Lung (tissue), 12 donors: ENCODE results near the gene FOXD2. TPM values are rescaled to one million over a fixed set of nuclear protein-coding genes. Genes with fewer than 3 reads are reported as not detected.

ENCODE experiments used
- ATAC-seq: fragments of 200-7000 bp; cut with Tn5 transposase; one replicate; pipeline ENCODE4 v1.9.1; 2020; ENCODE audit warnings: moderate number of reproducible peaks; ENCODE audit not compliant: insufficient read depth, low FRiP score
- DNase-seq, 3 donors: peaks; one replicate each; pipeline ENCODE4 v3.0.0-alpha.2; 2013 to 2017
- H3K27ac ChIP-seq, 2 donors: one replicate each; pipeline ENCODE4 v1.5.1; 2013; ENCODE audit warnings: mild to moderate bottlenecking in 2 of 2, moderate library complexity in 2 of 2, control low read depth in 1 of 2, inconsistent platforms in 1 of 2, low read depth in 1 of 2, low read length in 1 of 2
- H3K27me3 ChIP-seq, 3 donors: one replicate each; pipeline ENCODE4 v1.5.1; 2013; ENCODE audit warnings: low read length in 2 of 3; ENCODE audit not compliant: control insufficient read depth in 3 of 3, insufficient read depth in 3 of 3
- H3K36me3 ChIP-seq, 4 donors: one replicate each; pipeline ENCODE4 v1.5.1; 2013; ENCODE audit warnings: low read length in 4 of 4, mild to moderate bottlenecking in 1 of 4, moderate library complexity in 1 of 4; ENCODE audit not compliant: control insufficient read depth in 4 of 4, insufficient read depth in 4 of 4
- H3K4me1 ChIP-seq, 5 donors: one replicate each; pipeline ENCODE4 v1.5.1; 2013; ENCODE audit warnings: low read length in 5 of 5, mild to moderate bottlenecking in 2 of 5, moderate library complexity in 1 of 5; ENCODE audit not compliant: control insufficient read depth in 5 of 5, insufficient read depth in 5 of 5
- H3K4me3 ChIP-seq: one replicate; pipeline ENCODE4 v1.5.1; 2013; ENCODE audit warnings: mild to moderate bottlenecking, control low read depth, moderate library complexity
- H3K9ac ChIP-seq, 2 donors: one replicate each; pipeline ENCODE4 v1.5.1; 2013; ENCODE audit warnings: low read length in 2 of 2, control low read depth in 1 of 2; ENCODE audit not compliant: insufficient read depth in 1 of 2
- H3K9me3 ChIP-seq, 4 donors: one replicate each; pipeline ENCODE4 v1.5.1; 2013; ENCODE audit warnings: low read length in 3 of 4, mild to moderate bottlenecking in 1 of 4, moderate library complexity in 1 of 4; ENCODE audit not compliant: control insufficient read depth in 4 of 4, insufficient read depth in 3 of 4
- CTCF ChIP-seq: IDR thresholded peaks from 2 replicates; pipeline ENCODE4 v1.5.1; 2012; ENCODE audit warnings: mild to moderate bottlenecking; ENCODE audit errors: control extremely low read depth, extremely low read depth
- WGBS, 2 donors: extraction: QIAGEN DNeasy Blood & Tissue Kit; methylation state at CpG; one replicate each; pipeline ENCODE4 v1.1.7; 2013; 5-methylcytosine and 5-hydroxymethylcytosine counted together
- polyA plus RNA-seq, 2 donors: library from polyadenylated mRNA; stranded (reverse); fragments of 200-250 nt; gene quantifications; one replicate each; pipeline ENCODE4 v1.2.1, GENCODE V29; 2013
- total RNA-seq, 2 donors: library from RNA; depleted of rRNA in 1 of 2; stranded (reverse); fragments of >200 nt in 1 of 2; gene quantifications; one replicate each; pipeline ENCODE4 v1.2.1, GENCODE V29; 2014 to 2021
- donor health status: control.
- donor health status: control.
- donor health status: Bipolar disorder and iron deficiency.
- donor health status: healthy.
- donor health status: DM: yes; HTN: yes; CAD: no.

Gene FOXD2
- total and polyA plus RNA-seq, 4 donors: 0.09 to 1.1 (median 0.14) TPM

DNA sequence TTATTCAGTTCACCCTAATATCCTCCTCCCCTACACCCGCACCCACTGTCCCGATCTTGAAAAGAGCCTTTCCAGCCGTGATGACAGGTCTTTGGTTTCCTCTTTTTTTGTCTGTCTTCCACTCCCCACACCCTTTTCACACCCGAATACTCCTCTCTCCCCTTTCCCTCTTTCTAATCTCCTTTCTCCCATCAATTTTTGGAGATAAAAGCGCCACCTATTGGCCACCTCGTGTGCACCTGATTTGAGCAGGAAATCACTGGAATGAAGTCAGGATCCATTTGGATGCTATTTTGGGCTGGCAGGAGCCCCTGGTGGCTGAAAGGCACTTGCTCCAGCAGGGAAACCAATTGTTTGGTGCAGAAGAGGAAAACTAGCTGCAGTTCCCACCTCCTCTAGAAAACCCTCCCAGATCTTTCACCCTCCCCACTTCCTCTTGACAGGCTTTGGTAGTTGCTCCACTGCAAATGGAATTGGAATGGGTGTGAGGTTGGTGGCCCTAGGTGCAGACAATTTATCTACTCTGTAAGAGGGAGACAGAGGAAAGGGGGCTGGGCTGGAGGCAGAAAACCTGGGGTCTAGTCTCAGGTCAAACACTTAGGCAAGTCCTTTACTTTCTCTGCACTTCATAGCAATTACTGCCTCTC, 13.4 kb upstream of the FOXD2 start:
- no peak overlapping the region for H3K4me3 ChIP-seq
- DNase-seq (peak; percentile 47 to 67 (median 63)), ATAC-seq (no peak)
- TF ChIP-seq CTCF: peak; percentile 33
- H3K9me3 ChIP-seq: no peaks in the 10 kb centered on the region
- no peak overlapping the region for H3K9ac ChIP-seq
- 5 to 7% methylated on average over 6 of the region's 6 CpGs for WGBS, 2 donors
- no peaks in the 10 kb centered on the region for H3K36me3 ChIP-seq
- peaks cover 0 to 21% (median 1%) of the 10 kb centered on the region in 3 donors for H3K27me3 ChIP-seq
- H3K4me1 ChIP-seq: no peaks in the 10 kb centered on the region
- H3K27ac ChIP-seq: no peak overlapping the region

DNA sequence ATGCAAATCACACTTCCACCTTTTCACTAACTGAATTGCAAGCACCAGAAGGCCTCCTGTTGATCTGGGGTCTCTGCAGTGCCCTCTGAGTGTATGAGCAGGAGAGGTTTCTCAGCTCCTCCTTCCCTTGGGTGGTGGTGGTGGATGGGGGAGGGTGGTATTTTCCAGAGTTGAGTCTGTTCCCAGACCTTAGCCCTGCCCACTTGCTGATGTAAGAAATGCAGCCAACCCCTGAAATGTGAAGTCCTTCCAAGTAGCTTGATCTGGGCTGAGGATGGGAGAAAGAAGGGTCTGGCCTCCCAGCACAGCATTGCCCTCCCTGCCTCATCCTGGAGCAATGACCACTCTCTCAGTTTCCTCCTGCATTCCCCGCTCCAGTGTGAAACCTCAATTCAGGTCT, 6.3 kb upstream of the FOXD2 start:
- no peak for TF ChIP-seq CTCF
- peaks cover 0 to 2% (median 0%) of the 10 kb centered on the region in 4 donors for H3K9me3 ChIP-seq
- no peak overlapping the region for H3K27ac ChIP-seq
- no peak overlapping the region for H3K9ac ChIP-seq
- H3K4me1 ChIP-seq: peaks cover 0 to 34% (median 9%) of the 10 kb centered on the region in 5 donors
- H3K27me3 ChIP-seq: peaks cover 0 to 52% (median 37%) of the 10 kb centered on the region in 3 donors
- DNase-seq (peak; percentile 61 to 74 (median 67)), ATAC-seq (no peak)
- no peak overlapping the region for H3K4me3 ChIP-seq
- no peaks in the 10 kb centered on the region for H3K36me3 ChIP-seq
- 92 to 94% methylated on average over 1 of the region's 1 CpG for WGBS, 2 donors

- Histone ChIP-seq H3K4me3 (no peak overlapping the region), H3K27ac (no peak overlapping the region), H3K4me1 (peaks cover 0 to 40% (median 9%) of the 10 kb centered on the region in 5 donors), H3K9me3 (peaks cover 0 to 2% (median 0%) of the 10 kb centered on the region in 4 donors), H3K9ac (no peak overlapping the region), H3K36me3 (no peaks in the 10 kb centered on the region), H3K27me3 (peaks cover 0 to 54% (median 39%) of the 10 kb centered on the region in 3 donors)
- DNase-seq (peak; percentile 91 to 92 (median 91)), ATAC-seq (no peak)
- WGBS, 2 donors: 8 to 23% methylated on average over 32 of the region's 32 CpGs
- TF ChIP-seq CTCF: peak; percentile 35
These were observed 5.5 kb upstream of the FOXD2 start for GRCh38 chr1:47432071-47433036.
